ENCODE measurements around the gene RPL5. TPM values are rescaled to one million over a fixed set of nuclear protein-coding genes. Genes with fewer than 3 reads are reported as not detected.

RPL5 gene
- total RNA-seq, 1 experiment from 2014 or later = 1,607 TPM

DNA sequence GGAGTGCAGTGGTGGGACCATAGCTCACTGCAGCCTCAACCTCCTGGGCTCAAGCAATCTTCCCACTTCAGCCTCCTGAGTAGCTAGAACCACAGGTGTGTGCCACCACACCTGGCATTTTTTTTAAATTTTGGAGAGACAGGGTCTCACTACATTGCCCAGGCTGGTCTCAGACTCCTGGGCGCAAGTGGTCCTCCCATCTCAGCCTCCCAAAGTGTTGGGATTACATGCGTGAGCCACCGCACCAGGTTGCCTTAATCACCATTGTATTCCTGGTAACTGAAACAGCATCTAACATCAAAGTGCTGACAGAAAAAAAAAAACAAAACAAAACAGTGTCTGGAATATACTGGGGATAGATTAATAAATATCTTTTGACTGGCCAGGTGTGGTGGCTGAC, 18.2 kb downstream of the RPL5 start:
- Mint-ChIP-seq H3K36me3 (ENCODE audit: insufficient read depth, unreplicated experiment) (peaks cover 2% of the 10 kb centered on the region), H3K27me3 (ENCODE audit: insufficient read depth, unreplicated experiment) (no peaks in the 10 kb centered on the region), H3K27ac (ENCODE audit: low read depth, unreplicated experiment) (no peak overlapping the region), H3K9me3 (ENCODE audit: unreplicated experiment) (no peaks in the 10 kb centered on the region), H3K4me1 (ENCODE audit: insufficient read depth, unreplicated experiment) (peaks cover 6% of the 10 kb centered on the region), H3K4me3 (ENCODE audit: unreplicated experiment) (no peak overlapping the region)
- TF ChIP-seq, protein P1, sequence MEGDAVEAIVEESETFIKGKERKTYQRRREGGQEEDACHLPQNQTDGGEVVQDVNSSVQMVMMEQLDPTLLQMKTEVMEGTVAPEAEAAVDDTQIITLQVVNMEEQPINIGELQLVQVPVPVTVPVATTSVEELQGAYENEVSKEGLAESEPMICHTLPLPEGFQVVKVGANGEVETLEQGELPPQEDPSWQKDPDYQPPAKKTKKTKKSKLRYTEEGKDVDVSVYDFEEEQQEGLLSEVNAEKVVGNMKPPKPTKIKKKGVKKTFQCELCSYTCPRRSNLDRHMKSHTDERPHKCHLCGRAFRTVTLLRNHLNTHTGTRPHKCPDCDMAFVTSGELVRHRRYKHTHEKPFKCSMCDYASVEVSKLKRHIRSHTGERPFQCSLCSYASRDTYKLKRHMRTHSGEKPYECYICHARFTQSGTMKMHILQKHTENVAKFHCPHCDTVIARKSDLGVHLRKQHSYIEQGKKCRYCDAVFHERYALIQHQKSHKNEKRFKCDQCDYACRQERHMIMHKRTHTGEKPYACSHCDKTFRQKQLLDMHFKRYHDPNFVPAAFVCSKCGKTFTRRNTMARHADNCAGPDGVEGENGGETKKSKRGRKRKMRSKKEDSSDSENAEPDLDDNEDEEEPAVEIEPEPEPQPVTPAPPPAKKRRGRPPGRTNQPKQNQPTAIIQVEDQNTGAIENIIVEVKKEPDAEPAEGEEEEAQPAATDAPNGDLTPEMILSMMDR (IDR thresholded peaks at IDR 0.05; ENCODE audit: unreplicated experiment) = no peak
- intact Hi-C loops (cut with micrococcal nuclease) = no loop called here
- ChIA-PET CTCF (interaction anchor here (0.6 to 7.2 kb wide), 5 partner anchors 9 to 144 kb away, joined by 4 to 64 read pairs (median 5); no protein-coding TSS in a partner anchor), POLR2A (interaction anchor here (1.1 kb wide), 1 partner anchor 110 kb away, joined by 3 read pairs; no protein-coding TSS in a partner anchor)
- no TSS peak for BruUV-seq (replicated peaks)
- no peak for DNase-seq (ENCODE audit: unreplicated experiment)

DNA sequence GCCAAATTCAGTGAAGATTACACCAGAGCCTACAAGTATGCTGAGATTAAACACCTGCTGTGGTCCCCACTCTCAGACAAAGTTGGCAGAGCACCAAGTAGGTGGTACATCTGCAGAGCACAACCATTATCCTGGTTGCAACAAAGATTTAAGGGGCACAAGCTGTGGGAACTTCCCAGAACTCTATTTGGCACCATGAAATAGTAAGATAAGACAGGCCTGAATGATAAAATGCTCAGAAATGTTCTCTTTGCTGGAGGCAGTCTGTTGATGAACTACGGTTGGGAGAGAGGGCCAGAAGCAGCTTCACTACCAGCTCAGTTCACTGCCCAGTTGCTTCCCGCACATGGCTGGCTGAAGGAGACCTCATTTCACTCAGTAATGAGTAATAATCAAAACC, 19.9 kb downstream of the RPL5 start:
- POLR2A ChIA-PET = no interaction called here

DNA sequence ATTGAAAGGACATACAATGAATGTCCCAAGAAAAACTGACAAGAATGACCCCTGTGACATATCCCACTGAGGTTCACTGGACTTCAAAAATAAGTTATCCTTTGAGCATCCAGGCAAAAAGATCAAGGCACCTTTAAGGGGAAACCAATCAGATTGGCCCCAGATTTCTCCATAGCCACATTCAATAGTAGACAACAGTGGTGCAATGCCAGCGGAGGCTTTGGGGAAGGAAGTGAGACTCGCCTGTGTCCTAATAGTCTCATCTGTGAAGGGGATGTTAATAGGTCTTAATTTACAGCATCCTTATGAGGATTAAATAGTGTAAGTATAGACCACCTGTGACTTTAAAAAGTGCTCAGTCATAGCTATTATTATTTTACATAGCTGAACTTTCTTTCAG, 21.5 kb downstream of the RPL5 start:
- Mint-ChIP-seq H3K27me3 (ENCODE audit: insufficient read depth, unreplicated experiment) (no peaks in the 10 kb centered on the region), H3K4me1 (ENCODE audit: insufficient read depth, unreplicated experiment) (peaks cover 2% of the 10 kb centered on the region), H3K36me3 (ENCODE audit: insufficient read depth, unreplicated experiment) (no peaks in the 10 kb centered on the region), H3K9me3 (ENCODE audit: unreplicated experiment) (no peaks in the 10 kb centered on the region), H3K27ac (ENCODE audit: low read depth, unreplicated experiment) (no peak overlapping the region), H3K4me3 (ENCODE audit: unreplicated experiment) (no peak overlapping the region)
- ChIA-PET POLR2A (interaction anchor here (0.8 to 2.2 kb wide), 4 partner anchors 10 to 141 kb away, joined by 3 to 5 read pairs (median 4); partner anchors contain the start of genes DIPK1A and RPL5), CTCF (interaction anchor here (0.7 to 8.3 kb wide), 5 partner anchors 104 to 212 kb away, joined by 3 to 175 read pairs (median 3); partner anchors contain the start of gene DIPK1A)
- TF ChIP-seq, protein P1 (IDR thresholded peaks at IDR 0.05; ENCODE audit: unreplicated experiment) = no peak
- DNase-seq (ENCODE audit: unreplicated experiment) = no peak
- no TSS peak for BruUV-seq (replicated peaks)
- intact Hi-C loops (cut with micrococcal nuclease) = no loop called here

More for the DNA sequence above, 19.9 kb downstream of the RPL5 start:
- H3K4me1 Mint-ChIP-seq (ENCODE audit: insufficient read depth, unreplicated experiment) = peaks cover 6% of the 10 kb centered on the region
- no peak overlapping the region for H3K4me3 Mint-ChIP-seq (ENCODE audit: unreplicated experiment)
- H3K27ac Mint-ChIP-seq (ENCODE audit: low read depth, unreplicated experiment) = no peak overlapping the region
- intact Hi-C loops (cut with micrococcal nuclease) = no loop called here
- H3K9me3 Mint-ChIP-seq (ENCODE audit: unreplicated experiment) = no peaks in the 10 kb centered on the region
- DNase-seq (ENCODE audit: unreplicated experiment) = no peak
- BruUV-seq (replicated peaks) = no TSS peak
- TF ChIP-seq, protein P1 (IDR thresholded peaks at IDR 0.05; ENCODE audit: unreplicated experiment) = no peak
- no peaks in the 10 kb centered on the region for H3K36me3 Mint-ChIP-seq (ENCODE audit: insufficient read depth, unreplicated experiment)
- CTCF ChIA-PET = interaction anchor here (0.6 to 7.2 kb wide), 4 partner anchors 14 to 142 kb away, joined by 3 to 64 read pairs (median 4); no protein-coding TSS in a partner anchor
- H3K27me3 Mint-ChIP-seq (ENCODE audit: insufficient read depth, unreplicated experiment) = no peaks in the 10 kb centered on the region

DNA sequence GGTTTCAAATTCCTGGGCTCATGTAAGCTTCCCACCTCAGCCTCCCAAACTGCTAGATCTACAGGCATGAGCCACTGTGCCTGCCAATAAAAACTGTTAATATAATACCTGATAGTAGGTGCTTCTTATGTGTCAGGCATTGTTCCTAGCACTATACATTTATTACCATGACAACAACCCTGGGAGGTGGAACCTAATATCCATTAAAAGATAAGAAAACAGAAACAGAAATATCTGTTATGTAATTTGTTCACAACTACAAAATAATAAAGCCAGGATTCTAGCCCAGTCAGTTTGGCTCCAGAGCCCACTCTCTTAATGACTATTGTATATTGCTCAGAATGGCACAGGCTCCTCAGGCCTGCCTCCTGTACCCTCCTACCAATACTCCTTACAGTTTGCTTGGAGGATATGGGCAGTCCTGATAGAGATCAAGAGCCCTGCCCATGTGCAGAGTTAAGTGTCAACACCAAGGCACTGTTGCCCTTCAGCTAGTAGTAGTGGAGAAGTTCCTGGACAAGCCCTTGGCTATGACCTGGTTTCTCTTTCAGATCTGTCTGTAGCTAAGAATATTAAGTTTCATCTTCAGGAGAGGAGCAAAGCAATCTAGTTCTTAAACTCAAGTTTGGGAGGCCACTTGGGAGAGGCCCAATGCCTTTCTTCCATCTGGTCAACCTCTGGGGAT, 22.4 kb downstream of the RPL5 start:
- Mint-ChIP-seq H3K27me3 (ENCODE audit: insufficient read depth, unreplicated experiment) (no peaks in the 10 kb centered on the region), H3K27ac (ENCODE audit: low read depth, unreplicated experiment) (no peak overlapping the region), H3K4me1 (ENCODE audit: insufficient read depth, unreplicated experiment) (peaks cover 4% of the 10 kb centered on the region), H3K4me3 (ENCODE audit: unreplicated experiment) (no peak overlapping the region), H3K36me3 (ENCODE audit: insufficient read depth, unreplicated experiment) (no peaks in the 10 kb centered on the region), H3K9me3 (ENCODE audit: unreplicated experiment) (no peaks in the 10 kb centered on the region)
- ChIA-PET CTCF (interaction anchor here (0.6 to 8.3 kb wide), 7 partner anchors 105 to 544 kb away, joined by 3 to 175 read pairs (median 4); partner anchors contain the start of gene DIPK1A), POLR2A (interaction anchor here (0.8 to 2.2 kb wide), 5 partner anchors 10 to 140 kb away, joined by 3 to 5 read pairs (median 4); partner anchors contain the start of genes DIPK1A and RPL5)
- TF ChIP-seq, protein P1 (IDR thresholded peaks at IDR 0.05; ENCODE audit: unreplicated experiment) = no peak
- DNase-seq (ENCODE audit: unreplicated experiment) = no peak
- BruUV-seq (replicated peaks) = no TSS peak
- intact Hi-C loops (cut with micrococcal nuclease) = no loop called here

Data from MCF 10A (cell line).